Measurements from ENCODE around the gene C17orf67.

Gene C17orf67

DNA sequence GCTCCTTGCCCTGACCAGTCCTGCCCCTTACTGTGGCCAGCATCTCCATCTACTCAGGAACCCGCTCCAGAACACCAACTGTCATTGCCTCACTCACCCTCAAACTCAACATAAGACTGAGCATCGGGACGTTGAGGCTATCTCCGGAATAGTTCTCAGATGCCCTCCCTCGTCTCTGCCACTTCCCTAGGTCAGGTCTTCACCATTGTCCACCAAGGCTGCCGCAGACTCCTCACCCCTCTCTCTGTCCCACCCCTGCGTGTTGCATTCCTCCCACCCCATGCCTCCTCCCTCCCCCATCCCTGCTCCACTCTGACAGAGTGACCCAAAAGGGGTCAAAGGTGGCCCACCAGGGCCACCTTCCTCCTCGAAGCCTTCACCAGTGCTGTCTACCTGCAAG lies 37.2 kb downstream of the C17orf67 start:
- no peak for DNase-seq
- Histone ChIP-seq H3K27ac (no peak overlapping the region), H3K36me3 (replicated peaks) (no peaks in the 10 kb centered on the region), H3K4me3 (ENCODE audit: low read depth, low read length) (no peak overlapping the region), H3K27me3 (replicated peaks) (no peaks in the 10 kb centered on the region)
- TF ChIP-seq, protein P1, sequence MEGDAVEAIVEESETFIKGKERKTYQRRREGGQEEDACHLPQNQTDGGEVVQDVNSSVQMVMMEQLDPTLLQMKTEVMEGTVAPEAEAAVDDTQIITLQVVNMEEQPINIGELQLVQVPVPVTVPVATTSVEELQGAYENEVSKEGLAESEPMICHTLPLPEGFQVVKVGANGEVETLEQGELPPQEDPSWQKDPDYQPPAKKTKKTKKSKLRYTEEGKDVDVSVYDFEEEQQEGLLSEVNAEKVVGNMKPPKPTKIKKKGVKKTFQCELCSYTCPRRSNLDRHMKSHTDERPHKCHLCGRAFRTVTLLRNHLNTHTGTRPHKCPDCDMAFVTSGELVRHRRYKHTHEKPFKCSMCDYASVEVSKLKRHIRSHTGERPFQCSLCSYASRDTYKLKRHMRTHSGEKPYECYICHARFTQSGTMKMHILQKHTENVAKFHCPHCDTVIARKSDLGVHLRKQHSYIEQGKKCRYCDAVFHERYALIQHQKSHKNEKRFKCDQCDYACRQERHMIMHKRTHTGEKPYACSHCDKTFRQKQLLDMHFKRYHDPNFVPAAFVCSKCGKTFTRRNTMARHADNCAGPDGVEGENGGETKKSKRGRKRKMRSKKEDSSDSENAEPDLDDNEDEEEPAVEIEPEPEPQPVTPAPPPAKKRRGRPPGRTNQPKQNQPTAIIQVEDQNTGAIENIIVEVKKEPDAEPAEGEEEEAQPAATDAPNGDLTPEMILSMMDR (IDR thresholded peaks at IDR 0.05; ENCODE audit: low read depth, low read length, missing control alignments) = no peak
- in situ Hi-C loops (cut with HindIII; ENCODE audit: low pct_ligation_motif_present, low sequenced_read_pairs) = no loop called here

GRCh38 chr17:56795221-56795865 lies 38.4 kb downstream of the C17orf67 start:
- TF ChIP-seq, protein P1 (IDR thresholded peaks at IDR 0.05; ENCODE audit: low read depth, low read length, missing control alignments) = no peak
- DNase-seq = no peak
- Histone ChIP-seq H3K4me3 (ENCODE audit: low read depth, low read length) (no peak overlapping the region), H3K27ac (no peak overlapping the region), H3K36me3 (replicated peaks) (no peaks in the 10 kb centered on the region), H3K27me3 (replicated peaks) (no peaks in the 10 kb centered on the region)
- in situ Hi-C loops (cut with HindIII; ENCODE audit: low pct_ligation_motif_present, low sequenced_read_pairs) = no loop called here

GRCh38 chr17:56793957-56794356 lies 39.8 kb downstream of the C17orf67 start:
- TF ChIP-seq, protein P1 (IDR thresholded peaks at IDR 0.05; ENCODE audit: low read depth, low read length, missing control alignments) = no peak
- H3K27ac ChIP-seq = no peak overlapping the region
- in situ Hi-C loops (cut with HindIII; ENCODE audit: low pct_ligation_motif_present, low sequenced_read_pairs) = no loop called here
- DNase-seq = no peak
- no peaks in the 10 kb centered on the region for H3K27me3 ChIP-seq (replicated peaks)
- H3K36me3 ChIP-seq (replicated peaks) = no peaks in the 10 kb centered on the region
- no peak overlapping the region for H3K4me3 ChIP-seq (ENCODE audit: low read depth, low read length)

- TF ChIP-seq, protein P1 (IDR thresholded peaks at IDR 0.05; ENCODE audit: low read depth, low read length, missing control alignments) = no peak
- DNase-seq = no peak
- in situ Hi-C loops (cut with HindIII; ENCODE audit: low pct_ligation_motif_present, low sequenced_read_pairs) = no loop called here
- Histone ChIP-seq H3K27me3 (replicated peaks) (no peaks in the 10 kb centered on the region), H3K36me3 (replicated peaks) (no peaks in the 10 kb centered on the region), H3K4me3 (ENCODE audit: low read depth, low read length) (no peak overlapping the region), H3K27ac (no peak overlapping the region)
Measured at GRCh38 chr17:56793531-56793930, 40.2 kb downstream of the C17orf67 start.

GRCh38 chr17:56792267-56792666 lies 41.5 kb downstream of the C17orf67 start:
- Histone ChIP-seq H3K27ac (no peak overlapping the region), H3K27me3 (replicated peaks) (no peaks in the 10 kb centered on the region), H3K4me3 (ENCODE audit: low read depth, low read length) (no peak overlapping the region), H3K36me3 (replicated peaks) (no peaks in the 10 kb centered on the region)
- TF ChIP-seq, protein P1 (IDR thresholded peaks at IDR 0.05; ENCODE audit: low read depth, low read length, missing control alignments) = no peak
- in situ Hi-C loops (cut with HindIII; ENCODE audit: low pct_ligation_motif_present, low sequenced_read_pairs) = no loop called here
- DNase-seq = no peak

DNA sequence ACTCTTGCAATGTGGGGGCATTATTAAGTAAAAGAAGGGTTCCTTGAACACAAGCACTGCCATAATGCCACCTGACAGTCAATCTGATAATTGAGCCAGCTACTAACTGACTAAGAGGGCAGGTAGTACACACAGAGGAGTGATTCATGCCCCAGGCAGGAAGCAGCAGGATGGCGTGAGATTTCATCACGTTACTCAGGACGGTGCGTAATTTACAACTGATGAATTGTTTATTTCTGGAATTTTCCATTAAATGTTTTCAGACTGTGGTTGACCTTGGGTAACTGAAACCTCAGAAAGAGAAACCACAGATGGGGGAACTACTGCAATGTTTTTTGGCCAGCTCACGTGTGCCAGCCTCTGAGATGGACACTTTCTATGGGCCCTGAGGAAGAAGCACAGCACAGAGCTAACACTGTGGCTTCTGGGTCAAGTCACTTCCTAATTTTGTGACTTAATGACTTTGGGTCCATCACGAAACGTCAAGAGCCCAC lies 46.7 kb downstream of the C17orf67 start:
- TF ChIP-seq, protein P1 (IDR thresholded peaks at IDR 0.05; ENCODE audit: low read depth, low read length, missing control alignments) = no peak
- in situ Hi-C loops (cut with HindIII; ENCODE audit: low pct_ligation_motif_present, low sequenced_read_pairs) = no loop called here
- Histone ChIP-seq H3K4me3 (ENCODE audit: low read depth, low read length) (no peak overlapping the region), H3K27ac (no peak overlapping the region), H3K36me3 (replicated peaks) (no peaks in the 10 kb centered on the region), H3K27me3 (replicated peaks) (no peaks in the 10 kb centered on the region)
- DNase-seq = peak; percentile 79

Data from brain microvascular endothelial cell (primary cell).